Astrocyte (in vitro differentiated cells and primary cell): ENCODE data around the gene DNAH5. TPM values are rescaled to one million over a fixed set of nuclear protein-coding genes. Genes with fewer than 3 reads are reported as not detected.
A peak's percentile ranks its signal among the peaks of the same experiment; 100 is the strongest.

ENCODE experiments used
- DNase-seq: peaks from one replicate; pipeline ENCODE4 v3.0.0-alpha.2; 2010; ENCODE audit warnings: low read depth
- FAIRE-seq: peaks from 2 replicates; lab custom pipeline; 2011; peaks lifted over from hg19 to GRCh38; lab: Jason Lieb, UNC
- H2AFZ ChIP-seq: 2 replicates; pipeline ENCODE4 v1.6.0; 2012; ENCODE audit warnings: low read depth, low read length, inconsistent platforms
- H3K27ac ChIP-seq: 2 replicates; pipeline ENCODE4 v1.5.1; 2011; ENCODE audit warnings: low read depth, low read length, inconsistent platforms
- H3K27me3 ChIP-seq: 2 replicates; pipeline ENCODE4 v1.6.0; 2011; ENCODE audit warnings: low read length, inconsistent platforms; ENCODE audit not compliant: insufficient read depth
- H3K36me3 ChIP-seq: 2 replicates; pipeline ENCODE4 v1.5.1; 2011; ENCODE audit warnings: low read length, inconsistent platforms; ENCODE audit not compliant: insufficient read depth
- H3K4me1 ChIP-seq: 2 replicates; pipeline ENCODE4 v1.5.1; 2011; ENCODE audit warnings: low read length, inconsistent platforms; ENCODE audit not compliant: insufficient read depth
- H3K4me2 ChIP-seq: 2 replicates; pipeline ENCODE4 v1.6.0; 2012; ENCODE audit warnings: low read length, inconsistent platforms
- H3K4me3 ChIP-seq: 2 replicates; pipeline ENCODE4 v1.5.1; 2011; ENCODE audit warnings: low read depth, mild to moderate bottlenecking, low read length, inconsistent platforms; ENCODE audit not compliant: insufficient read depth
- H3K79me2 ChIP-seq: 2 replicates; pipeline ENCODE4 v1.6.0; 2012; ENCODE audit warnings: mild to moderate bottlenecking, low read length, inconsistent platforms; ENCODE audit not compliant: insufficient read depth
- H3K9ac ChIP-seq: 2 replicates; pipeline ENCODE4 v1.6.0; 2012; ENCODE audit warnings: mild to moderate bottlenecking, low read length, inconsistent platforms
- H3K9me3 ChIP-seq: 2 replicates; pipeline ENCODE4 v1.5.1; 2012; ENCODE audit warnings: low read depth, mild to moderate bottlenecking, low read length, inconsistent platforms; ENCODE audit not compliant: insufficient read depth
- H4K20me1 ChIP-seq: 2 replicates; pipeline ENCODE4 v1.6.0; 2012; ENCODE audit warnings: low read length, inconsistent platforms; ENCODE audit not compliant: insufficient read depth
- H3K27ac Mint-ChIP-seq: one replicate; pipeline ENCODE4 v1.8.0; 2021; ENCODE audit warnings: mild to moderate bottlenecking, mixed read lengths; ENCODE audit not compliant: unreplicated experiment
- H3K27me3 Mint-ChIP-seq: one replicate; pipeline ENCODE4 v1.8.0; 2021; ENCODE audit warnings: low read depth, mixed read lengths; ENCODE audit not compliant: unreplicated experiment
- H3K36me3 Mint-ChIP-seq: one replicate; pipeline ENCODE4 v1.8.0; 2021; ENCODE audit warnings: low read depth, mixed read lengths; ENCODE audit not compliant: unreplicated experiment
- H3K4me1 Mint-ChIP-seq: one replicate; pipeline ENCODE4 v1.8.0; 2021; ENCODE audit warnings: low read depth, mixed read lengths; ENCODE audit not compliant: unreplicated experiment
- H3K4me3 Mint-ChIP-seq: one replicate; pipeline ENCODE4 v1.8.0; 2021; ENCODE audit warnings: mild to moderate bottlenecking, moderate library complexity, mixed read lengths; ENCODE audit not compliant: unreplicated experiment
- H3K9me3 Mint-ChIP-seq: one replicate; pipeline ENCODE4 v1.8.0; 2021; ENCODE audit warnings: mild to moderate bottlenecking, mixed read lengths; ENCODE audit not compliant: unreplicated experiment
- CTCF ChIP-seq: IDR thresholded peaks from 2 replicates; pipeline ENCODE4 v1.5.1; 2011; ENCODE audit warnings: low read depth, mild to moderate bottlenecking, inconsistent platforms, low read length, moderate library complexity; ENCODE audit not compliant: insufficient read depth
- EZH2 ChIP-seq: IDR thresholded peaks from 2 replicates; pipeline ENCODE4 v1.6.1; 2012; ENCODE audit warnings: mild to moderate bottlenecking, low read length, inconsistent platforms; ENCODE audit not compliant: insufficient read depth
- total RNA-seq: library from RNA; stranded (reverse); gene quantifications from 2 replicates; pipeline ENCODE4 v1.2.1, GENCODE V29; 2021

DNAH5 gene
- total RNA-seq, 1 donor from 2014 or later: 3.4 TPM

GRCh38 chr5:13921578-13921977, 22.9 kb downstream of the DNAH5 start:
- FAIRE-seq: no peak
- peak; percentile 61 for DNase-seq
- no peak overlapping the region for H3K4me3 Mint-ChIP-seq
- peaks cover 12% of the 10 kb centered on the region for H3K4me1 Mint-ChIP-seq
- Histone ChIP-seq H3K9ac (no peak overlapping the region), H4K20me1 (no peaks in the 10 kb centered on the region), H2AFZ (no peak overlapping the region), H3K4me2 (peak overlapping the region; percentile 19), H3K4me3 (no peak overlapping the region), H3K27me3 (no peaks in the 10 kb centered on the region), H3K79me2 (no peaks in the 10 kb centered on the region), H3K27ac (no peak overlapping the region), H3K4me1 (no peaks in the 10 kb centered on the region), H3K36me3 (no peaks in the 10 kb centered on the region), H3K9me3 (no peaks in the 10 kb centered on the region)
- H3K27me3 Mint-ChIP-seq: no peaks in the 10 kb centered on the region
- TF ChIP-seq EZH2: no peak
- no peak for TF ChIP-seq CTCF
- peak overlapping the region; percentile 23 for H3K27ac Mint-ChIP-seq
- H3K36me3 Mint-ChIP-seq: peaks cover 12% of the 10 kb centered on the region
- H3K9me3 Mint-ChIP-seq: peaks cover 6% of the 10 kb centered on the region

- H3K4me1 ChIP-seq: no peaks in the 10 kb centered on the region
- no peaks in the 10 kb centered on the region for H3K79me2 ChIP-seq
- no peak overlapping the region for H2AFZ ChIP-seq
- H3K9ac ChIP-seq: no peak overlapping the region
- no peak overlapping the region for H3K4me3 ChIP-seq
- no peaks in the 10 kb centered on the region for H3K27me3 ChIP-seq
- H3K27me3 Mint-ChIP-seq: no peaks in the 10 kb centered on the region
- FAIRE-seq: no peak
- no peaks in the 10 kb centered on the region for H3K9me3 ChIP-seq
- no peaks in the 10 kb centered on the region for H4K20me1 ChIP-seq
- no peak overlapping the region for H3K4me3 Mint-ChIP-seq
- DNase-seq: no peak
- H3K9me3 Mint-ChIP-seq: no peaks in the 10 kb centered on the region
- no peak overlapping the region for H3K27ac ChIP-seq
- H3K4me2 ChIP-seq: no peak overlapping the region
- TF ChIP-seq CTCF (no peak), EZH2 (no peak)
- no peak overlapping the region for H3K27ac Mint-ChIP-seq
- H3K4me1 Mint-ChIP-seq: peaks cover 12% of the 10 kb centered on the region
- no peaks in the 10 kb centered on the region for H3K36me3 ChIP-seq
- H3K36me3 Mint-ChIP-seq: no peaks in the 10 kb centered on the region
Measured at GRCh38 chr5:13919786-13920185, 24.7 kb downstream of the DNAH5 start.

GRCh38 chr5:13919087-13919486, 25.4 kb downstream of the DNAH5 start:
- no peak overlapping the region for H3K27ac ChIP-seq
- no peaks in the 10 kb centered on the region for H3K9me3 ChIP-seq
- no peaks in the 10 kb centered on the region for H3K4me1 ChIP-seq
- H3K27me3 ChIP-seq: no peaks in the 10 kb centered on the region
- no peak overlapping the region for H3K4me3 Mint-ChIP-seq
- H3K4me2 ChIP-seq: no peak overlapping the region
- no peak for TF ChIP-seq CTCF
- TF ChIP-seq EZH2: no peak
- no peak for DNase-seq
- H3K79me2 ChIP-seq: no peaks in the 10 kb centered on the region
- no peaks in the 10 kb centered on the region for H4K20me1 ChIP-seq
- no peak overlapping the region for H3K27ac Mint-ChIP-seq
- no peaks in the 10 kb centered on the region for H3K27me3 Mint-ChIP-seq
- no peaks in the 10 kb centered on the region for H3K36me3 ChIP-seq
- H2AFZ ChIP-seq: no peak overlapping the region
- H3K4me1 Mint-ChIP-seq: peaks cover 12% of the 10 kb centered on the region
- H3K36me3 Mint-ChIP-seq: no peaks in the 10 kb centered on the region
- no peaks in the 10 kb centered on the region for H3K9me3 Mint-ChIP-seq
- FAIRE-seq: no peak
- no peak overlapping the region for H3K9ac ChIP-seq
- no peak overlapping the region for H3K4me3 ChIP-seq
